Motor neuron (in vitro differentiated cells): Measurements from ENCODE around the gene FADD. TPM values are rescaled to one million over a fixed set of nuclear protein-coding genes. Genes with fewer than 3 reads are reported as not detected.
A peak's percentile ranks its signal among the peaks of the same experiment; 100 is the strongest.

Source experiments
- ATAC-seq, 8 experiments: fragments of 200-7000 bp; cut with Tn5 transposase; replicated peaks in 6 of 8; 2 replicates each; pipeline ENCODE4 v1.8.0; 2021; ENCODE audit warnings: mild to moderate bottlenecking in 8 of 8, moderate library complexity in 8 of 8
- H3K27ac ChIP-seq, 2 donors: fragments of 250-450 bp; sonication (Bioruptor Pico); 2 replicates each; pipeline ENCODE4 v1.9.0; 2021; ENCODE audit warnings: antibody characterized with exemption in 2 of 2, mild to moderate bottlenecking in 2 of 2, moderate library complexity in 1 of 2
- H3K4me1 ChIP-seq, 2 donors: fragments of 250-450 bp; sonication (Bioruptor Pico); replicated peaks in 1 of 2; 2 replicates each; pipeline ENCODE4 v1.6.1; 2021; ENCODE audit warnings: antibody characterized with exemption in 2 of 2, mild to moderate bottlenecking in 2 of 2, moderate library complexity in 1 of 2
- H3K4me3 ChIP-seq, 5 donors: fragments of 250-450 bp; sonication (Bioruptor Pico); 2 replicates each; pipeline ENCODE4 v1.9.0; 2021; ENCODE audit warnings: antibody characterized with exemption in 5 of 5, mild to moderate bottlenecking in 5 of 5, moderate library complexity in 4 of 5
- WGBS, 10 experiments: fragments of 450-650 bp; shearing (Covaris generic); methylation state at CpG; one replicate each; pipeline ENCODE4 v1.0.0; 2022; 5-methylcytosine and 5-hydroxymethylcytosine counted together
- in situ Hi-C, 9 experiments: fragments of 400-800 bp; cut with MboI; loops; one replicate each; pipeline ENCODE4 v1.15.0; 2021; ENCODE audit warnings: low sequenced_read_pairs in 9 of 9, low pct_unique_long_range_greater_than_20kb in 2 of 9; ENCODE audit not compliant: unreplicated experiment in 9 of 9
- total RNA-seq, 8 experiments: library from RNA; unstranded; fragments of 300-600 nt; gene quantifications; 2 replicates each; pipeline versions ENCODE4 v1.2.3 to v1.2.4, GENCODE V29; 2022

Gene FADD
- total RNA-seq, 8 experiments from 2014 or later = 7.0 to 24.2 (median 13.5) TPM

- ATAC-seq = no peak
- Histone ChIP-seq H3K4me3 (no peak overlapping the region), H3K4me1 (no peaks in the 10 kb centered on the region), H3K27ac (no peak overlapping the region)
- 40 to 100% (median 80%) methylated on average over 1 to 15 of the region's 22 CpGs; no CpG with 5 or more reads in 1 of the 10 experiments for WGBS, 10 experiments
- in situ Hi-C loops = no loop called here
Measured at GRCh38 chr11:70230840-70231710, 28.0 kb downstream of the FADD start.

GRCh38 chr11:70233034-70233433 is 29.9 kb downstream of the FADD start:
- no peak overlapping the region for H3K27ac ChIP-seq

GRCh38 chr11:70233511-70233934 is 30.4 kb downstream of the FADD start:
- H3K4me3 ChIP-seq = no peak overlapping the region
- in situ Hi-C loops = no loop called here
- peak in 2 of 8 experiments; percentile 71 to 91 for ATAC-seq
- no peaks in the 10 kb centered on the region for H3K4me1 ChIP-seq
- H3K27ac ChIP-seq = no peak overlapping the region
- WGBS, 10 experiments = 0 to 86% (median 48%) methylated on average over 1 to 6 of the region's 11 CpGs; no CpG with 5 or more reads in 4 of the 10 experiments

More at GRCh38 chr11:70233034-70233433, 29.9 kb downstream of the FADD start:
- H3K4me1 ChIP-seq = no peaks in the 10 kb centered on the region
- in situ Hi-C loops = no loop called here
- no peak for ATAC-seq
- H3K4me3 ChIP-seq = no peak overlapping the region

GRCh38 chr11:70233962-70234361 is 30.9 kb downstream of the FADD start:
- Histone ChIP-seq H3K4me3 (no peak overlapping the region), H3K4me1 (no peaks in the 10 kb centered on the region), H3K27ac (no peak overlapping the region)
- in situ Hi-C loops = no loop called here
- ATAC-seq = no peak
- WGBS, 10 experiments = 20 to 100% (median 83%) methylated on average over 1 to 4 of the region's 9 CpGs; no CpG with 5 or more reads in 4 of the 10 experiments

- no peak for ATAC-seq
- WGBS, 10 experiments = 20 to 90% (median 80%) methylated on average over 1 to 10 of the region's 16 CpGs; no CpG with 5 or more reads in 3 of the 10 experiments
- in situ Hi-C loops = no loop called here
- H3K27ac ChIP-seq = no peak overlapping the region
- no peak overlapping the region for H3K4me3 ChIP-seq
- H3K4me1 ChIP-seq = no peaks in the 10 kb centered on the region
Measured at GRCh38 chr11:70240337-70240736, 37.2 kb downstream of the FADD start.

- 50 to 100% (median 71%) methylated on average over 1 to 3 of the region's 3 CpGs; no CpG with 5 or more reads in 1 of the 10 experiments for WGBS, 10 experiments
- H3K27ac ChIP-seq = no peak overlapping the region
- ATAC-seq = no peak
- in situ Hi-C loops = no loop called here
- no peaks in the 10 kb centered on the region for H3K4me1 ChIP-seq
- no peak overlapping the region for H3K4me3 ChIP-seq
Measured at GRCh38 chr11:70241709-70242108, 38.6 kb downstream of the FADD start.

GRCh38 chr11:70242885-70243284 is 39.8 kb downstream of the FADD start:
- WGBS, 10 experiments = 33 to 100% (median 84%) methylated on average over 1 to 3 of the region's 4 CpGs; no CpG with 5 or more reads in 4 of the 10 experiments
- in situ Hi-C loops = no loop called here
- H3K4me1 ChIP-seq = no peaks in the 10 kb centered on the region
- no peak overlapping the region for H3K27ac ChIP-seq
- no peak overlapping the region for H3K4me3 ChIP-seq
- no peak for ATAC-seq

- in situ Hi-C loops = no loop called here
- Histone ChIP-seq H3K27ac (no peak overlapping the region), H3K4me3 (no peak overlapping the region), H3K4me1 (no peaks in the 10 kb centered on the region)
- ATAC-seq = peak in 1 of 8 experiments; percentile 37
- 0 to 92% (median 83%) methylated on average over 1 to 10 of the region's 15 CpGs; no CpG with 5 or more reads in 3 of the 10 experiments for WGBS, 10 experiments
Measured at GRCh38 chr11:70243912-70244652, 41.0 kb downstream of the FADD start.

GRCh38 chr11:70244698-70245097 is 41.6 kb downstream of the FADD start:
- in situ Hi-C loops = no loop called here
- Histone ChIP-seq H3K4me1 (no peaks in the 10 kb centered on the region), H3K27ac (no peak overlapping the region), H3K4me3 (no peak overlapping the region)
- ATAC-seq = peak in 2 of 8 experiments; percentile 62 to 93
- 65 to 100% (median 79%) methylated on average over 1 to 5 of the region's 7 CpGs; no CpG with 5 or more reads in 6 of the 10 experiments for WGBS, 10 experiments

GRCh38 chr11:70246196-70246595 is 43.1 kb downstream of the FADD start:
- no peak overlapping the region for H3K27ac ChIP-seq

GRCh38 chr11:70247042-70247709 is 44.1 kb downstream of the FADD start:
- peak in 3 of 8 experiments; percentile 8 to 26 (median 15) for ATAC-seq
- WGBS, 10 experiments = 33 to 86% (median 58%) methylated on average over 1 to 7 of the region's 8 CpGs; no CpG with 5 or more reads in 2 of the 10 experiments
- no peak overlapping the region for H3K27ac ChIP-seq
- H3K4me3 ChIP-seq = no peak overlapping the region
- in situ Hi-C loops = no loop called here
- H3K4me1 ChIP-seq = no peaks in the 10 kb centered on the region

More at GRCh38 chr11:70246196-70246595, 43.1 kb downstream of the FADD start:
- H3K4me3 ChIP-seq = no peak overlapping the region
- H3K4me1 ChIP-seq = no peaks in the 10 kb centered on the region
- in situ Hi-C loops = no loop called here
- no peak for ATAC-seq
- 17 to 83% (median 65%) methylated on average over 1 to 5 of the region's 8 CpGs; no CpG with 5 or more reads in 4 of the 10 experiments for WGBS, 10 experiments

- Histone ChIP-seq H3K4me3 (no peak overlapping the region), H3K4me1 (no peaks in the 10 kb centered on the region), H3K27ac (no peak overlapping the region)
- WGBS, 10 experiments = 60 to 100% (median 68%) methylated on average over 1 to 3 of the region's 4 CpGs; no CpG with 5 or more reads in 6 of the 10 experiments
- peak in 3 of 8 experiments; percentile 17 to 18 (median 17) for ATAC-seq
- in situ Hi-C loops = no loop called here
Measured at GRCh38 chr11:70247710-70248072, 44.6 kb downstream of the FADD start.
